T-helper 2 cell treated with Interferon-gamma antibody and Interleukin-4, amounts not matched to agents 100 ng/mL and 5 ng/mL, for 36 hours (primary cell): ENCODE measurements around the gene OR5AC2. TPM values are rescaled to one million over a fixed set of nuclear protein-coding genes. Genes with fewer than 3 reads are reported as not detected.

Experiments
- intact Hi-C: fragments of 100-400 bp; cut with micrococcal nuclease; formaldehyde crosslinking; loops from one replicate; pipeline ENCODE4 v1.15.1; 2023
- total RNA-seq: library from RNA; stranded (reverse); gene quantifications from 2 replicates; pipeline ENCODE4 v1.2.3, GENCODE V29; 2022

The OR5AC2 gene
- total RNA-seq = not detected in 2 replicates

GRCh38 chr3:98086873-98087272, at the start of gene OR5AC2:
Gene OR5AC2, plus strand, starts transcription at chr3:98087173. Its CDS starts 0 bp downstream, at chr3:98087173.
- intact Hi-C loops = no loop called here

- intact Hi-C loops = loop anchor here (5.0 to 10.0 kb wide), 2 partner anchors 864 to 1777 kb away; partner anchors contain the start of genes CMSS1 and DCBLD2
Measured at GRCh38 chr3:98038286-98038685, 48.7 kb upstream of the OR5AC2 start.

- intact Hi-C loops = loop anchor here (1.0 to 10.0 kb wide), 10 partner anchors 146 to 1776 kb away; partner anchors contain the start of genes ARL6, CLDND1, CMSS1 and CPOX
Measured at GRCh38 chr3:98038876-98039275, 48.1 kb upstream of the OR5AC2 start.

- intact Hi-C loops = loop anchor here (1.0 to 10.0 kb wide), 10 partner anchors 146 to 1775 kb away; partner anchors contain the start of genes ARL6, CLDND1, CMSS1 and CPOX
Measured at GRCh38 chr3:98039322-98040024, 47.5 kb upstream of the OR5AC2 start.

GRCh38 chr3:98041350-98041749, 45.6 kb upstream of the OR5AC2 start:
- intact Hi-C loops = no loop called here

- intact Hi-C loops = no loop called here
Measured at GRCh38 chr3:98048586-98048985, 38.4 kb upstream of the OR5AC2 start.

GRCh38 chr3:98049271-98049670, 37.7 kb upstream of the OR5AC2 start:
- intact Hi-C loops = no loop called here

- intact Hi-C loops = no loop called here
Measured at GRCh38 chr3:98056035-98056434, 30.9 kb upstream of the OR5AC2 start.

GRCh38 chr3:98057631-98058030, 29.3 kb upstream of the OR5AC2 start:
- intact Hi-C loops = no loop called here

GRCh38 chr3:98058244-98058960, 28.6 kb upstream of the OR5AC2 start:
- intact Hi-C loops = no loop called here

- intact Hi-C loops = no loop called here
Measured at GRCh38 chr3:98068824-98069223, 18.1 kb upstream of the OR5AC2 start.

GRCh38 chr3:98070840-98071239, 16.1 kb upstream of the OR5AC2 start:
- intact Hi-C loops = no loop called here

GRCh38 chr3:98073486-98073885, 13.5 kb upstream of the OR5AC2 start:
- intact Hi-C loops = no loop called here

GRCh38 chr3:98095882-98096281, 8.9 kb downstream of the OR5AC2 start:
- intact Hi-C loops = no loop called here

- intact Hi-C loops = no loop called here
Measured at GRCh38 chr3:98099848-98100247, 12.9 kb downstream of the OR5AC2 start.

- intact Hi-C loops = no loop called here
Measured at GRCh38 chr3:98108162-98108561, 21.2 kb downstream of the OR5AC2 start.

- intact Hi-C loops = no loop called here
Measured at GRCh38 chr3:98109807-98110549, 23.0 kb downstream of the OR5AC2 start.

GRCh38 chr3:98110550-98110908, 23.6 kb downstream of the OR5AC2 start:
- intact Hi-C loops = no loop called here

GRCh38 chr3:98114264-98114663, 27.3 kb downstream of the OR5AC2 start:
- intact Hi-C loops = no loop called here

GRCh38 chr3:98115717-98116116, 28.7 kb downstream of the OR5AC2 start:
- intact Hi-C loops = no loop called here

- intact Hi-C loops = no loop called here
Measured at GRCh38 chr3:98130421-98130820, 43.4 kb downstream of the OR5AC2 start, which contains the start of gene OR5H1. Gene OR5H1, plus strand, starts transcription at chr3:98130721. Its CDS starts 1,977 bp downstream, at chr3:98132698.

- intact Hi-C loops = no loop called here
Measured at GRCh38 chr3:98136631-98137030, 49.7 kb downstream of the OR5AC2 start.
